Measurements from ENCODE around the gene IKZF1. TPM values are rescaled to one million over a fixed set of nuclear protein-coding genes. Genes with fewer than 3 reads are reported as not detected.
A peak's percentile ranks its signal among the peaks of the same experiment; 100 is the strongest.

Gene IKZF1
- total RNA-seq, 1 donor from 2014 or later: 20.1 TPM

GRCh38 chr7:50346545-50347497 lies 42.3 kb downstream of the IKZF1 start:
- DNase-seq (ENCODE audit: low spot score) (no peak), ATAC-seq (no peak)
- intact Hi-C loops (cut with DNase I): no loop called here

GRCh38 chr7:50347693-50348092 lies 43.2 kb downstream of the IKZF1 start:
- intact Hi-C loops (cut with DNase I): no loop called here
- ATAC-seq (no peak), DNase-seq (ENCODE audit: low spot score) (no peak)

- DNase-seq (ENCODE audit: low spot score) (no peak), ATAC-seq (no peak)
- intact Hi-C loops (cut with DNase I): no loop called here
These were observed 44.1 kb downstream of the IKZF1 start for GRCh38 chr7:50348469-50349162.

GRCh38 chr7:50349399-50349798 lies 44.9 kb downstream of the IKZF1 start:
- intact Hi-C loops (cut with DNase I): no loop called here
- ATAC-seq (no peak), DNase-seq (ENCODE audit: low spot score) (no peak)

- intact Hi-C loops (cut with DNase I): no loop called here
- ATAC-seq (no peak), DNase-seq (ENCODE audit: low spot score) (no peak)
These were observed 45.7 kb downstream of the IKZF1 start for GRCh38 chr7:50349963-50350944.

- no peak for ATAC-seq
- intact Hi-C loops (cut with DNase I): no loop called here
- no peak for DNase-seq (ENCODE audit: low spot score)
These were observed 46.8 kb downstream of the IKZF1 start for GRCh38 chr7:50351267-50351666.

- no peak for DNase-seq (ENCODE audit: low spot score)
- intact Hi-C loops (cut with DNase I): no loop called here
These were observed 47.8 kb downstream of the IKZF1 start for GRCh38 chr7:50352282-50352681.

GRCh38 chr7:50352751-50353150 lies 48.2 kb downstream of the IKZF1 start:
- ATAC-seq (no peak), DNase-seq (ENCODE audit: low spot score) (no peak)
- intact Hi-C loops (cut with DNase I): no loop called here

More at GRCh38 chr7:50352282-50352681, 47.8 kb downstream of the IKZF1 start:
- ATAC-seq: no peak

- ATAC-seq: no peak
- intact Hi-C loops (cut with DNase I): no loop called here
- no peak for DNase-seq (ENCODE audit: low spot score)
These were observed 48.7 kb downstream of the IKZF1 start for GRCh38 chr7:50353201-50353600.

GRCh38 chr7:50353894-50354595 lies 49.5 kb downstream of the IKZF1 start:
- ATAC-seq: no peak
- intact Hi-C loops (cut with DNase I): no loop called here
- DNase-seq (ENCODE audit: low spot score): no peak

GRCh38 chr7:50355817-50356178 lies 51.3 kb downstream of the IKZF1 start:
- intact Hi-C loops (cut with DNase I): no loop called here
- DNase-seq (ENCODE audit: low spot score) (no peak), ATAC-seq (peak; percentile 47)

GRCh38 chr7:50356212-50356944 lies 51.9 kb downstream of the IKZF1 start:
- DNase-seq (ENCODE audit: low spot score) (no peak), ATAC-seq (peak; percentile 79)
- intact Hi-C loops (cut with DNase I): no loop called here

GRCh38 chr7:50356945-50357268 lies 52.4 kb downstream of the IKZF1 start:
- DNase-seq (ENCODE audit: low spot score): no peak
- intact Hi-C loops (cut with DNase I): no loop called here

GRCh38 chr7:50357426-50357825 lies 52.9 kb downstream of the IKZF1 start:
- intact Hi-C loops (cut with DNase I): no loop called here
- DNase-seq (ENCODE audit: low spot score) (no peak), ATAC-seq (no peak)

More at GRCh38 chr7:50356945-50357268, 52.4 kb downstream of the IKZF1 start:
- no peak for ATAC-seq

GRCh38 chr7:50358041-50358705 lies 53.7 kb downstream of the IKZF1 start:
- no peak for DNase-seq (ENCODE audit: low spot score)
- intact Hi-C loops (cut with DNase I): no loop called here
- no peak for ATAC-seq

GRCh38 chr7:50358779-50359178 lies 54.3 kb downstream of the IKZF1 start:
- DNase-seq (ENCODE audit: low spot score): no peak
- ATAC-seq: no peak
- intact Hi-C loops (cut with DNase I): no loop called here

GRCh38 chr7:50359258-50359994 lies 54.9 kb downstream of the IKZF1 start:
- intact Hi-C loops (cut with DNase I): no loop called here
- ATAC-seq (no peak), DNase-seq (ENCODE audit: low spot score) (no peak)

Data from sciatic nerve (tissue), 2 donors.